Choroid plexus epithelial cell (primary cell): ENCODE measurements around the gene FGF6.

Experiments
- DNase-seq: peaks from one replicate; pipeline ENCODE4 v3.0.0-alpha.2; 2010; ENCODE audit warnings: low read depth
- H3K4me3 ChIP-seq: 2 replicates; pipeline ENCODE4 v1.5.1; 2011; ENCODE audit warnings: low read depth, mild to moderate bottlenecking, control low read depth, low read length, moderate library complexity
- TF ChIP-seq, protein P1 (sequence below): conservative IDR thresholded peaks from 2 replicates; pipeline ENCODE4 v1.5.1; 2011; ENCODE audit warnings: low read depth, mild to moderate bottlenecking, control low read depth, inconsistent platforms, low read length, moderate library complexity

The FGF6 gene

DNA sequence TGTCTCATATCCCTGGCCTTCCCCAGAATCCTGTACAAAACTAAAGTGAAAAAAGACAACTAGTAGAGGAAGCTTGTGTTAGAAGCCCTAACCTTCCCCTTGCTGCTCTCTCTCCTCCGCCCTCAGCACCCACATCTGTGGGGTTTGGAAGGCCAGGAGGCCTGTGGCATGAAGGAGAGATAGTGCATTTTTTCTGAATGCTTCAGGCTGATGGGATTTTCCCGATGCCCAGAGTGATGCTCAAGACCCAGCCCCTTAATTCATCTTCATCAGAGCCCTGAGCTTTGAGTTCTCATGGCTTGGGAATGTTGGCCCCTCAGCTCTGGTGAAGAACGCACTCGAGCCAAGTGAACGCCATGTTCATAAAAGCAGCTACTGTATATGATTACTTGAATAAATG is 5.9 kb downstream of the FGF6 start:
- no peak for DNase-seq
- TF ChIP-seq, protein P1, sequence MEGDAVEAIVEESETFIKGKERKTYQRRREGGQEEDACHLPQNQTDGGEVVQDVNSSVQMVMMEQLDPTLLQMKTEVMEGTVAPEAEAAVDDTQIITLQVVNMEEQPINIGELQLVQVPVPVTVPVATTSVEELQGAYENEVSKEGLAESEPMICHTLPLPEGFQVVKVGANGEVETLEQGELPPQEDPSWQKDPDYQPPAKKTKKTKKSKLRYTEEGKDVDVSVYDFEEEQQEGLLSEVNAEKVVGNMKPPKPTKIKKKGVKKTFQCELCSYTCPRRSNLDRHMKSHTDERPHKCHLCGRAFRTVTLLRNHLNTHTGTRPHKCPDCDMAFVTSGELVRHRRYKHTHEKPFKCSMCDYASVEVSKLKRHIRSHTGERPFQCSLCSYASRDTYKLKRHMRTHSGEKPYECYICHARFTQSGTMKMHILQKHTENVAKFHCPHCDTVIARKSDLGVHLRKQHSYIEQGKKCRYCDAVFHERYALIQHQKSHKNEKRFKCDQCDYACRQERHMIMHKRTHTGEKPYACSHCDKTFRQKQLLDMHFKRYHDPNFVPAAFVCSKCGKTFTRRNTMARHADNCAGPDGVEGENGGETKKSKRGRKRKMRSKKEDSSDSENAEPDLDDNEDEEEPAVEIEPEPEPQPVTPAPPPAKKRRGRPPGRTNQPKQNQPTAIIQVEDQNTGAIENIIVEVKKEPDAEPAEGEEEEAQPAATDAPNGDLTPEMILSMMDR = no peak
- H3K4me3 ChIP-seq = no peak overlapping the region

- TF ChIP-seq, protein P1 = no peak
- H3K4me3 ChIP-seq = no peak overlapping the region
- no peak for DNase-seq
Measured at GRCh38 chr12:4438834-4439596, 6.6 kb downstream of the FGF6 start.

DNA sequence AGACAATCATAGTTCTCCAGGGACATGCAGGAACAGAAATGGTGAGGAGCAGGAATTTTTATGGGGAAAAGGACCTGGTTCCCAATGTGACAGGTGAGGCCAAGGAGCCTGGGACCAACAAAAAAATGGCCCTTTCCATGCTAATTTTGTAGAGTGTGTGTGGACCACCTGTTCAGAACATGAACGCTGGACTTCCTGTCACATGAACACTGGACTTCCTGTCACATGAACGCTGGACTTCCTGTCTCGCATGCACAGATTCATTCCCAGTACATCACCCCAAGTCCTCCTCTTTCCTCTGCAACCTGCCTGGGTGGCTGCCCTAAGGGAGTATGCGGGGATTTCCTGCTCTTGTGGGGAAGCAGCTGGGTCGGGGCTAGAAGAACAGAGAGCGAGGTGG is 10.1 kb downstream of the FGF6 start:
- H3K4me3 ChIP-seq = no peak overlapping the region
- TF ChIP-seq, protein P1 = no peak
- no peak for DNase-seq

DNA sequence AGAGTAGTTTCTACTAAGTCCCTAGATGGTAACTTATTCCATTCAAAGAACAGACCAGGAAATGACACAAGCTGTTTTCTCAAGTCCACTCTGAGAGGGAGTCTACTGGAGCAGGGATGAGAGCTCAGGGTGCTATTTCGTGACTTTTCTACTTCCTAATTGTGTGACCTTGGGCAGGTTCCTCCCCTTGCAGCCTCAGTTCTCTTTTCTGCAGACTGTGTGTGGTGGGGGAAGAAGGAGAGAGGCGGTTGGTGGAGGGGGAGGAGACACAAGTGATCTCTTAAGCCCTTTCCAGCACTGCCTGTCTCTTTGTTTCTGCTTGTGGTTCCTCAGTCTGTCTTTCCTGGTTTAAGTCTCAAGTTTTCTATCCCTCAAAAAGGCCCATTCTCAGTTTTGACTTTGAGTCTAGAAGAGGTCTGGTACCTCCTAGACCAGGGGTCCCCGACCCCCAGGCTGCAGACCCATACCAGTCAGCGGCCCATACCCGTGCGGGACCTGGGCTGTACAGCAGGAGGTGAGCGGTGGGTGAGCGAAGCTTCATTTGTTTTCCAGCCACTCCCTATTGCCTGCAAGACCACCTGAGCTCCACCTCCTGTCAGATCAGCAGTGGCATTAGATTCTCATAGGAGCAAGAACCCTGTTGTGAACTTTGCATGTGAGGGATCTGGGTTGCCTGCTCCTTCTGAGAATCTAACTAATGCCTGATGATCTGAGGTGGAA is 10.7 kb downstream of the FGF6 start:
- H3K4me3 ChIP-seq = no peak overlapping the region
- TF ChIP-seq, protein P1 = no peak

GRCh38 chr12:4434301-4434700 is 11.3 kb downstream of the FGF6 start:
- no peak overlapping the region for H3K4me3 ChIP-seq
- TF ChIP-seq, protein P1 = no peak
- DNase-seq = no peak

More for the DNA sequence above, 10.7 kb downstream of the FGF6 start:
- no peak for DNase-seq

DNA sequence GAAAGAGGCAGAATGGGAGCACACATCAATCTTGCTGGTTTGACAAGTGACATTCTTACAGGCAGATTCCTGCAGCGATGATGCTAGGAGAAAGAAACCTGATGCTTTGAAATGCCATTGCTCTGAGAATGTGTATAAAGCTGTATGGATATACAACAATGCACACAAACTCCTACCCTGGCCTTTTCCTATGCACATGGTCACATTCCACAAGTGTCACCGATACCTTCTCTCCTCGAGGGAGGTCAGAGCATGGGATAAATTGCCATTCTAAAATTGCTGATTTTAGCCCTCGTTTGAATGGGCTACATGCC is 11.9 kb downstream of the FGF6 start:
- no peak for DNase-seq
- TF ChIP-seq, protein P1 = no peak
- no peak overlapping the region for H3K4me3 ChIP-seq
